Stimulated activated CD4-positive, alpha-beta T cell treated with anti-CD3 and anti-CD28 coated beads, Interleukin-2, amount 100 ng/mL, for 4 hours (primary cell): ENCODE results near the gene TOE1.

Experiments
- DNase-seq: peaks from one replicate; pipeline ENCODE4 v3.0.0-alpha.2; 2020; ENCODE audit warnings: low read depth

The TOE1 gene

GRCh38 chr1:45326627-45327623 is 13.0 kb upstream of the TOE1 start, which contains the start of gene HPDL:
HPDL (plus strand) TSS chr1:45326895; CDS start chr1:45327149, 254 bp downstream.
- peak; percentile 69 for DNase-seq

- no peak for DNase-seq
Measured at GRCh38 chr1:45327644-45328515, 12.1 kb upstream of the TOE1 start.

GRCh38 chr1:45328680-45329079 is 11.3 kb upstream of the TOE1 start:
- no peak for DNase-seq

- DNase-seq, result no peak
Measured at GRCh38 chr1:45329445-45329844, 10.5 kb upstream of the TOE1 start.

GRCh38 chr1:45331436-45332345 is 8.3 kb upstream of the TOE1 start:
- DNase-seq, result no peak

GRCh38 chr1:45332346-45332720 is 7.6 kb upstream of the TOE1 start:
- no peak for DNase-seq

GRCh38 chr1:45334308-45335245 is 5.4 kb upstream of the TOE1 start:
- no peak for DNase-seq

- DNase-seq, result no peak
Measured at GRCh38 chr1:45335855-45336324, 4.1 kb upstream of the TOE1 start.

GRCh38 chr1:45337630-45338325 is 2.2 kb upstream of the TOE1 start:
- DNase-seq, result no peak

- no peak for DNase-seq
Measured at GRCh38 chr1:45340816-45341466, 971 bp downstream of the TOE1 start.

GRCh38 chr1:45344499-45344898 is 4.5 kb downstream of the TOE1 start:
- no peak for DNase-seq

- DNase-seq, result no peak
Measured at GRCh38 chr1:45345014-45345413, 5.0 kb downstream of the TOE1 start.

- DNase-seq, result no peak
Measured at GRCh38 chr1:45346473-45346872, 6.5 kb downstream of the TOE1 start.

GRCh38 chr1:45348020-45348419 is 8.1 kb downstream of the TOE1 start:
- DNase-seq, result no peak

GRCh38 chr1:45348609-45348965 is 8.6 kb downstream of the TOE1 start:
- no peak for DNase-seq

GRCh38 chr1:45348966-45349677 is 9.2 kb downstream of the TOE1 start:
- DNase-seq, result no peak

- no peak for DNase-seq
Measured at GRCh38 chr1:45351508-45351907, 11.5 kb downstream of the TOE1 start.

GRCh38 chr1:45353685-45354084 is 13.7 kb downstream of the TOE1 start:
- no peak for DNase-seq

GRCh38 chr1:45354838-45355237 is 14.9 kb downstream of the TOE1 start:
- DNase-seq, result no peak
